GM12892 (cell line): ENCODE results near the gene HIVEP3.

Experiments used
- POLR2A ChIP-seq: IDR thresholded peaks from 2 replicates; pipeline ENCODE4 v1.6.1; 2011; ENCODE audit warnings: low read depth, low read length, control low read depth
- POLR2AphosphoS5 ChIP-seq: IDR thresholded peaks from 2 replicates; pipeline ENCODE4 v1.6.1; 2011; ENCODE audit warnings: low read depth, low read length, control low read depth

DNA sequence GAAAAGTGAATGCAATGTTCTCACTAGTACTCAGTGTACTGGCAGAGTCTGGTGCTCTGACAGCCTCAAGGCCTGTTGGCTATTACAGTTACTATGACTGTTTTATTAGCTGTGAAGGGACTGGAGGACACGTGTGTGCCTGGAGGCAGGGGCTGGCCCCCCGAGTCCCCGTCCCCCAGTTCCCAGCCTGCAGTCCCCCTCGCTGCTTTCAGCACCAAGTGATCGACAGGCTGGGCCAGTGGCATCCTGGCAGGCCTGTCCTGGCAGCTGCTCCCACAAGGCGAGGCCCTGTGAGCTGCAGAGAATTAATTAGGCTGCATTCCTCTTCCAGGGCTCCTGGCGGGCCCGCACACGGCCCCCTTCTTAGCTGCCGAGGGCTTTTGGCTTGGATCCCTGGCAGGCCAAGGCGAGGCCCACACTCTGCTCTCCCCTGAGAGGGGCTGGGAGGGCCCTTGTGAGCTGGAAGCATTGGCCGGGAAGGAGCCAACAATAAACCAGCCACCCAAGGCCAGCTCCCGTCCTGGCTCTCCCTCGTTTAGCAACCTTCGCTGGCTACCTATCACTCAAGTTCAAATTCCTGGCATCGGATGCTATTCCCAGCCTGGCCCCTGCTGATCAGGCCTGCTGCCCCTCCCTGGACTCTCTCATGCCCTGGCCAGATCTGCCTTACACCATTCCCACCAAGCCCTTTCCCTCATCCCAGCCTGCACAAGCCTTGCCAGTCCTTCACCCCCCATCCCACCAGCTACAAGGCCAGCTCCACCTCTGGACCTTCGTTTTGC is 444.0 kb downstream of the HIVEP3 start:
- TF ChIP-seq POLR2A (no peak), POLR2AphosphoS5 (no peak)
